Chondrocyte (in vitro differentiated cells): ENCODE data around the gene KRT78. TPM values are rescaled to one million over a fixed set of nuclear protein-coding genes. Genes with fewer than 3 reads are reported as not detected.

Experiments used
- DNase-seq: peaks from one replicate; pipeline ENCODE4 v3.0.0; 2021; ENCODE audit warnings: mixed read lengths, low spot score
- H3K27ac Mint-ChIP-seq: one replicate; pipeline ENCODE4 v1.8.0; 2021; ENCODE audit warnings: mild to moderate bottlenecking, moderate library complexity, mixed read lengths; ENCODE audit not compliant: unreplicated experiment
- H3K27me3 Mint-ChIP-seq: 2 replicates; pipeline ENCODE4 v1.8.0; 2021; ENCODE audit warnings: low read depth, mixed read lengths
- H3K36me3 Mint-ChIP-seq: 2 replicates; pipeline ENCODE4 v1.8.0; 2021; ENCODE audit warnings: low read depth, mixed read lengths
- H3K4me1 Mint-ChIP-seq: 2 replicates; pipeline ENCODE4 v1.8.0; 2021; ENCODE audit warnings: low read depth, mild to moderate bottlenecking, mixed read lengths
- H3K4me3 Mint-ChIP-seq: one replicate; pipeline ENCODE4 v1.8.0; 2021; ENCODE audit warnings: mild to moderate bottlenecking, moderate library complexity, mixed read lengths; ENCODE audit not compliant: unreplicated experiment
- H3K9me3 Mint-ChIP-seq: 2 replicates; pipeline ENCODE4 v1.8.0; 2021; ENCODE audit warnings: low read depth, mixed read lengths
- CTCF ChIP-seq: fragments of 200-600 bp; sonication (generic); IDR thresholded peaks from 2 replicates; pipeline ENCODE4 v1.5.0; 2021; ENCODE audit warnings: antibody characterized with exemption, mild to moderate bottlenecking, moderate library complexity
- total RNA-seq: library from RNA; stranded (reverse); gene quantifications from 3 replicates; pipeline ENCODE4 v1.2.1, GENCODE V29; 2021

The KRT78 gene
- total RNA-seq, 1 donor from 2014 or later = not detected

GRCh38 chr12:52805739-52806138 is 43.1 kb downstream of the KRT78 start:
- H3K4me1 Mint-ChIP-seq = peaks cover 4% of the 10 kb centered on the region
- no peaks in the 10 kb centered on the region for H3K36me3 Mint-ChIP-seq
- DNase-seq = no peak
- no peaks in the 10 kb centered on the region for H3K9me3 Mint-ChIP-seq
- no peak overlapping the region for H3K27ac Mint-ChIP-seq
- no peak for TF ChIP-seq CTCF
- H3K4me3 Mint-ChIP-seq = no peak overlapping the region
- peaks cover 55% of the 10 kb centered on the region for H3K27me3 Mint-ChIP-seq

GRCh38 chr12:52805000-52805399 is 43.8 kb downstream of the KRT78 start:
- H3K9me3 Mint-ChIP-seq = no peaks in the 10 kb centered on the region
- no peak overlapping the region for H3K4me3 Mint-ChIP-seq
- H3K27ac Mint-ChIP-seq = no peak overlapping the region
- H3K36me3 Mint-ChIP-seq = no peaks in the 10 kb centered on the region
- H3K27me3 Mint-ChIP-seq = peaks cover 52% of the 10 kb centered on the region
- H3K4me1 Mint-ChIP-seq = peaks cover 10% of the 10 kb centered on the region
- DNase-seq = no peak
- TF ChIP-seq CTCF = no peak

- TF ChIP-seq CTCF = no peak
- H3K36me3 Mint-ChIP-seq = no peaks in the 10 kb centered on the region
- H3K4me1 Mint-ChIP-seq = peaks cover 10% of the 10 kb centered on the region
- no peaks in the 10 kb centered on the region for H3K9me3 Mint-ChIP-seq
- H3K27me3 Mint-ChIP-seq = peaks cover 31% of the 10 kb centered on the region
- DNase-seq = no peak
- no peak overlapping the region for H3K27ac Mint-ChIP-seq
- H3K4me3 Mint-ChIP-seq = no peak overlapping the region
Observed at GRCh38 chr12:52802442-52802841, 46.4 kb downstream of the KRT78 start.

GRCh38 chr12:52801773-52802172 is 47.0 kb downstream of the KRT78 start:
- no peak overlapping the region for H3K4me3 Mint-ChIP-seq
- no peak overlapping the region for H3K27ac Mint-ChIP-seq
- DNase-seq = no peak
- H3K4me1 Mint-ChIP-seq = peaks cover 10% of the 10 kb centered on the region
- peaks cover 27% of the 10 kb centered on the region for H3K27me3 Mint-ChIP-seq
- H3K36me3 Mint-ChIP-seq = no peaks in the 10 kb centered on the region
- H3K9me3 Mint-ChIP-seq = no peaks in the 10 kb centered on the region
- TF ChIP-seq CTCF = no peak

- no peak for TF ChIP-seq CTCF
- H3K4me1 Mint-ChIP-seq = peaks cover 10% of the 10 kb centered on the region
- peaks cover 20% of the 10 kb centered on the region for H3K27me3 Mint-ChIP-seq
- H3K4me3 Mint-ChIP-seq = no peak overlapping the region
- DNase-seq = no peak
- no peaks in the 10 kb centered on the region for H3K9me3 Mint-ChIP-seq
- H3K27ac Mint-ChIP-seq = no peak overlapping the region
- H3K36me3 Mint-ChIP-seq = no peaks in the 10 kb centered on the region
Observed at GRCh38 chr12:52800259-52800917, 48.4 kb downstream of the KRT78 start.
